Measurements from ENCODE around the gene STEEP1. TPM values are rescaled to one million over a fixed set of nuclear protein-coding genes. Genes with fewer than 3 reads are reported as not detected.

STEEP1 gene
- total RNA-seq, 1 experiment from 2014 or later: 44.0 TPM

Other genes with a start within 250 kb of the STEEP1 start
- gene SLC25A43, start 166.1 kb downstream of the STEEP1 start, total RNA-seq (2014; rRNA removed; shearing (Covaris generic)): 5.3 and 7.5 TPM in 2 replicates
- gene SLC25A5, start 97.0 kb downstream of the STEEP1 start, total RNA-seq (2014; rRNA removed; shearing (Covaris generic)): 383 and 395 TPM in 2 replicates
- 24.9 and 26.7 TPM in 2 replicates for gene UBE2A, start 9.2 kb upstream of the STEEP1 start, total RNA-seq (2014; rRNA removed; shearing (Covaris generic))
- gene NKRF, start 41.0 kb upstream of the STEEP1 start, total RNA-seq (2014; rRNA removed; shearing (Covaris generic)): 6.2 and 9.9 TPM in 2 replicates
- gene SEPTIN6, start 127.8 kb upstream of the STEEP1 start, total RNA-seq (2014; rRNA removed; shearing (Covaris generic)): 26.9 and 41.7 TPM in 2 replicates
- gene SOWAHD, start 193.2 kb upstream of the STEEP1 start, total RNA-seq (2014; rRNA removed; shearing (Covaris generic)): 1.8 and 3.2 TPM in 2 replicates
- gene RPL39, start 226.2 kb upstream of the STEEP1 start, total RNA-seq (2014; rRNA removed; shearing (Covaris generic)): 1,219 and 1,278 TPM in 2 replicates